Measurements from ENCODE around the gene SNAP29. TPM values are rescaled to one million over a fixed set of nuclear protein-coding genes. Genes with fewer than 3 reads are reported as not detected.

SNAP29 gene
- total RNA-seq, 1 experiment from 2014 or later = 17.8 TPM

DNA sequence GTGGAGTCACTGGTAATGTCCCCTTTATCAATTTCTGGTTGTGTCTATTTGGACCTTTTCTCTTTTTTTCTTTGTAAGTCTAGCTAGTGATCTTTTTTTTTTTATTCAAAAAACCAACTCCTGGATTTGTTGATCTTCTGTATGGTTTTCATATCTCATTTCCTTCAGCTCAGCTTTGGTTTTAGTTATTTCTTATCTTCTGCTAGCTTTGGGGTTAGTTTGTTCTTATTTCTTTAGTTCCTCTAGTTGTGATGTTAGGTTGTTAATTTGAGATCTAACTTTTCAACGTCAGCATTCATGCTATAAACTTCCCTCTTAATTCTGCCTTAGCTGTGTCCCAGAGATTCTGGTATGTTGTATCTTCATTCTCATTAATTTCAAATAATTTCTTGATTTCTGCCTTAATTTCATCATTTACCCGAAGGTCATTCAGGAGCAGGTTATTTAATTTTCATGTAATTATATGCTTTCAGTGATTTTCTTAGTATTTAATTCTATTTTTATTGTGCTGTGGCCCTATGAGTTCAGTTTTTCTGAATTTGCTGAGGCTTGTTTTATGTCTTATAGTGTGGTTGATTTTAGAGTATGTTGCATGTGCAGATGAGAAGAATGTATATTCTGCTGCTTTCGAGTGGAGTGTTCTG, 29.2 kb upstream of the SNAP29 start:
- H3K27me3 ChIP-seq (ENCODE audit: insufficient read depth, low read depth) = no peaks in the 10 kb centered on the region
- no TSS peak for BruUV-seq (replicated peaks)
- no peaks in the 10 kb centered on the region for H3K79me2 ChIP-seq (ENCODE audit: low read depth)
- no peak overlapping the region for H3K27ac ChIP-seq
- H3K36me3 ChIP-seq (ENCODE audit: low read depth) = no peaks in the 10 kb centered on the region
- H3K9me2 ChIP-seq (ENCODE audit: insufficient read depth) = no peaks in the 10 kb centered on the region
- H3K4me2 ChIP-seq = no peak overlapping the region
- CTCF ChIA-PET = interaction anchor here (0.6 kb wide), 1 partner anchor 46 kb away, joined by 4 read pairs; no protein-coding TSS in a partner anchor
- no peaks in the 10 kb centered on the region for H3F3A ChIP-seq (ENCODE audit: insufficient read depth, low read depth)
- no peak for TF ChIP-seq EZH2 (IDR thresholded peaks at IDR 0.05; ENCODE audit: low read depth)
- TF ChIP-seq, protein P1, sequence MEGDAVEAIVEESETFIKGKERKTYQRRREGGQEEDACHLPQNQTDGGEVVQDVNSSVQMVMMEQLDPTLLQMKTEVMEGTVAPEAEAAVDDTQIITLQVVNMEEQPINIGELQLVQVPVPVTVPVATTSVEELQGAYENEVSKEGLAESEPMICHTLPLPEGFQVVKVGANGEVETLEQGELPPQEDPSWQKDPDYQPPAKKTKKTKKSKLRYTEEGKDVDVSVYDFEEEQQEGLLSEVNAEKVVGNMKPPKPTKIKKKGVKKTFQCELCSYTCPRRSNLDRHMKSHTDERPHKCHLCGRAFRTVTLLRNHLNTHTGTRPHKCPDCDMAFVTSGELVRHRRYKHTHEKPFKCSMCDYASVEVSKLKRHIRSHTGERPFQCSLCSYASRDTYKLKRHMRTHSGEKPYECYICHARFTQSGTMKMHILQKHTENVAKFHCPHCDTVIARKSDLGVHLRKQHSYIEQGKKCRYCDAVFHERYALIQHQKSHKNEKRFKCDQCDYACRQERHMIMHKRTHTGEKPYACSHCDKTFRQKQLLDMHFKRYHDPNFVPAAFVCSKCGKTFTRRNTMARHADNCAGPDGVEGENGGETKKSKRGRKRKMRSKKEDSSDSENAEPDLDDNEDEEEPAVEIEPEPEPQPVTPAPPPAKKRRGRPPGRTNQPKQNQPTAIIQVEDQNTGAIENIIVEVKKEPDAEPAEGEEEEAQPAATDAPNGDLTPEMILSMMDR (conservative IDR thresholded peaks at IDR 0.05) = no peak
- H2AFZ ChIP-seq = no peak overlapping the region
- H3K4me1 ChIP-seq (replicated peaks; ENCODE audit: insufficient read depth) = no peaks in the 10 kb centered on the region
- no peaks in the 10 kb centered on the region for H3K9me3 ChIP-seq (ENCODE audit: insufficient read depth, low read depth)
- H4K20me1 ChIP-seq (ENCODE audit: insufficient read depth) = no peaks in the 10 kb centered on the region
- POLR2A ChIA-PET (ENCODE audit: unreplicated experiment) = no interaction called here
- intact Hi-C loops (cut with micrococcal nuclease; ENCODE audit: unreplicated experiment) = no loop called here
- no peak overlapping the region for H3K4me3 ChIP-seq
- no peak for DNase-seq

DNA sequence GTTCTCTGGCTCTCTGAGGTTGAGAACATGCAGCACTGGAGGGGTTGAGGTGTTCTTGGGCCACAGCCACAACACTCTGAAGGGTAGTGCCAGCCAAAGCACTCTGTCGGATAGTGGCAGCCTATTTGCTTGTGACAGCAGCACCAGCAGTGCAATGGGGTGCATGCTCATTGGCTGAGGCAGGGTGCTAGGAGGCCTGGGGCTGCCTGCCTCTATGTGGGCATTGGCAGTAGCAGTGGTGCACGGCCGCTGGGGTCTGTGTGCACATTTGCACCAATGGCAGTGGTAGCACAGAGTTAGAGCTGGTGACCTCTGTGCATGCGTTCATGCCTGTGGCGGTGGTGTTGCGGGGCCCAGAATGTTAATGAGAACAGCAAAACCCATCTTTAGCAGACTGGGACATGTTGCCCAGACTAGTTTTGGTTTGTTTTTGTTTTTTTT, 25.6 kb upstream of the SNAP29 start:
- Histone ChIP-seq H3K4me1 (replicated peaks; ENCODE audit: insufficient read depth) (no peaks in the 10 kb centered on the region), H3K4me2 (no peak overlapping the region), H3K4me3 (no peak overlapping the region), H3F3A (ENCODE audit: insufficient read depth, low read depth) (no peaks in the 10 kb centered on the region), H3K9me3 (ENCODE audit: insufficient read depth, low read depth) (no peaks in the 10 kb centered on the region), H3K9me2 (ENCODE audit: insufficient read depth) (no peaks in the 10 kb centered on the region), H3K27ac (no peak overlapping the region), H2AFZ (no peak overlapping the region), H3K27me3 (ENCODE audit: insufficient read depth, low read depth) (no peaks in the 10 kb centered on the region), H3K79me2 (ENCODE audit: low read depth) (no peaks in the 10 kb centered on the region), H4K20me1 (ENCODE audit: insufficient read depth) (no peaks in the 10 kb centered on the region), H3K36me3 (ENCODE audit: low read depth) (no peaks in the 10 kb centered on the region)
- DNase-seq = no peak
- TF ChIP-seq EZH2 (IDR thresholded peaks at IDR 0.05; ENCODE audit: low read depth) = no peak
- TF ChIP-seq, protein P1 (conservative IDR thresholded peaks at IDR 0.05) = no peak
- no TSS peak for BruUV-seq (replicated peaks)
- intact Hi-C loops (cut with micrococcal nuclease; ENCODE audit: unreplicated experiment) = no loop called here
- ChIA-PET POLR2A (ENCODE audit: unreplicated experiment) (no interaction called here), CTCF (no interaction called here)

DNA sequence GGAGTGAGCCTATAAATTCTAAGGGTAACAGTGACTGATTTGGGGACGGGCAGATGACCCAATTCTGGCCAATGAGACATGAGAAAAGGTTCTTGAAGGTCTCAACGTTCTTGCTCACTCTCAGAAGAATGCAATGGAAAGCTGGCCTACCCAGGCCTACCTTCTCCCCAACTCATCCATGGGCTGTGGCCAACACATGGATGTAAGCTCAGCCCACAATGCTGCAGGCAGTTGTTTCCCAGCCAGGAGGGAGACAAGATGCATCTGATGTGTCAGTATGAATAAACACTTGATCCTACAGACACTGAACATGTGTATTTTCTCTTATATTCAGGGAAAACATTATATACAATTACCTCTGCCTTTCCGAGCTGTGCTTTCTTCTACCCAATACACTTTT, 24.6 kb upstream of the SNAP29 start:
- H3K4me1 ChIP-seq (replicated peaks; ENCODE audit: insufficient read depth) = no peaks in the 10 kb centered on the region
- H3K9me2 ChIP-seq (ENCODE audit: insufficient read depth) = no peaks in the 10 kb centered on the region
- intact Hi-C loops (cut with micrococcal nuclease; ENCODE audit: unreplicated experiment) = no loop called here
- H3K9me3 ChIP-seq (ENCODE audit: insufficient read depth, low read depth) = no peaks in the 10 kb centered on the region
- no peak overlapping the region for H3K4me3 ChIP-seq
- POLR2A ChIA-PET (ENCODE audit: unreplicated experiment) = no interaction called here
- no peak overlapping the region for H2AFZ ChIP-seq
- H3K79me2 ChIP-seq (ENCODE audit: low read depth) = no peaks in the 10 kb centered on the region
- TF ChIP-seq, protein P1 (conservative IDR thresholded peaks at IDR 0.05) = no peak
- TF ChIP-seq EZH2 (IDR thresholded peaks at IDR 0.05; ENCODE audit: low read depth) = no peak
- no peak for DNase-seq
- BruUV-seq (replicated peaks) = no TSS peak
- H3F3A ChIP-seq (ENCODE audit: insufficient read depth, low read depth) = no peaks in the 10 kb centered on the region
- H3K27ac ChIP-seq = no peak overlapping the region
- H3K36me3 ChIP-seq (ENCODE audit: low read depth) = no peaks in the 10 kb centered on the region
- no peak overlapping the region for H3K4me2 ChIP-seq
- H4K20me1 ChIP-seq (ENCODE audit: insufficient read depth) = no peaks in the 10 kb centered on the region
- H3K27me3 ChIP-seq (ENCODE audit: insufficient read depth, low read depth) = no peaks in the 10 kb centered on the region
- CTCF ChIA-PET = no interaction called here

Measured in PC-9 (cell line).